ENCODE data around the gene YJU2.
"Not testable (repeated sequence)": the region's sequence is repeated elsewhere in the genome, so short reads cannot be mapped to it uniquely, and the experiment has no call there.

The YJU2 gene

DNA sequence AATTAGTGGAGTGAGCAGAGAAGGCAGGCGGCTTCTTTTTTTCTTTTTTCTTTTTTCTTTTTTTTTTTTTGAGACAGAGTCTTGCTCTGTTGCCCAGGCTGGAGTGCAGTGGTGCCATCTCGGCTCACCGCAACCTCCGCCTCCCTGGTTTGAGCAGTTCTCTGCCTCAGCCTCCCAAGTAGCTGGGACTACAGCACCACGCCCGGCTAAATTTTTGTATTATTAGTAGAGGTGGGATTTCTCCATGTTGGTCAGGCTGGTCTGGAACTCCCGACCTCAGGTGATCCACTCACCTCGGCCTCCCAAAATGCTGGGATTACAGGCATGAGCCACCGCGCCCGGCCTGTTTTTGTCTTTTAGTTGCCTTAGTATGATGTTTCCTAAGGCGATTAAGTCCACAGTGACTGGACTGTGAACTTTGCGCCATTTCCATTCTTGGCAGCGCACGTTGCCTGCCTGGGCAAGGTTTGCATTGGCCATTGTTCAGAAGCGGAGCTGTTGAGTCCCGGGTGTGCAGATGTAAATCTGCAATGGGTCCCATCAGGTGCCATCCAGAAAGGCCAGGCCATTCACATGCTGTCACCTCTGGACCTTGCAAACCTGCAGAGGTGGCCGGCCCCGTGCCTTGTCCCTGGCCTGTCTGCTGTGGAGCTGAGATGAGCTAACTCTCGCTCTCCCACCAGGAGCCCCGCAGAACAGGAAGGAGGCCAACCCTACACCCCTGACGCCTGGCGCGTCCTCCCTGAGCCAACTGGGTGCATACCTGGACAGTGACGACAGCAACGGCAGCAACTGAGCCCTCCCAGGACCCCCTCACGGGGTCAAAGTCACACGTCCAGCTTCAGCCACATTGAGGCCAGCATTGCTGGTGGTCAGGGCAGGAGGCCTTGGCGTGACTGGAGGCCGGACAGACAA lies 21.3 kb downstream of the YJU2 start:
- no peak for DNase-seq (ENCODE audit: low read depth in 2 of 2)

DNA sequence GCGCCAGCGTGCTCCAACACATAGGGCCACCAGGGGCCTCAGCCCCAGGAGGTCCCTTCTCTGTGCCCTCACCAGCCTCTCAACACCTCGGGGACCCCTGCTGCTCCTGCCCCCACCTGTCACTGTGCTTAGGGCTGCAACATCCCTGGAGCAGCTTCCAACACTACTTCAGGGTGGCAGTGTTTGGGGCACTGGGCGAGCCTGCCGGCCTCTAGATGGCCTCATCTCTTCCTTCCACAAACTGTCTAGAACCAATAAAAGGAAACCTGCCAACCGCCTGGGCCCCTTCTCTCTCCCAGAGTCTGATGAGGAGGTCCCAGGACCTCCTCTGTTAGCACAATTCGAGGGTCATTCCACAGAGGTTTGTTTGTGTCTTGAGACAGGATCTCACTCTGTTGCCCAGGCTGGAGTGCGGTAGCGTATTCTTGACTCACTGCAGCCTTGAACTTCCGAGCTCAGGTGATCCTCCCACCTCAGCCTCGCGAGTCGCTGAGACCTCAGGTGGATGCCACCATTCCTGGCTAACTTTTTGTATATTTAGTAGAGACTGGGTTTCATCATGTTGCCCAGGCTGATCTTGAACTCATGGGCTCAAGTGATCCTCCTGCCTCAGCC lies 22.0 kb downstream of the YJU2 start:
- DNase-seq (ENCODE audit: low read depth in 2 of 2) = no peak

DNA sequence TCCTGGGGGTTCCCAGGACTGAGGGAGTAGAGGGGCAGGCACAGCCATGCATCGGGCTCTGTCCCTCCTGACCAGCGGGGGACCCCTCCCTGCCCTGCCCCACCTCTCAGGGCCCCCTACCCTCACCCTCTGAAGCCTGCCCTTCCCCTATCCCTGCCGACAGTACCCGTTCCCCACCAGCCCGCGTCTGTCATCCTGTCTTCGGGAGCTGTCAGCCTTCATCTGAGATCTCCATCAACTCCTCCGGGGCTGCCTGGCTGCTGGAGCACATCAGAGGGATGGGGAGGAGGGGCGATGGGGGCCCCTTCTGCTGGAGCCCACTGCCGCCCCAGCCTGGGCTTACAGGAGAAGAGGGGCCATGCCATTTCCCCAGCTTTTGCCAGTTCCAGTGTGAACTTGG lies 26.0 kb downstream of the YJU2 start:
- no peak for DNase-seq (ENCODE audit: low read depth in 2 of 2)

DNA sequence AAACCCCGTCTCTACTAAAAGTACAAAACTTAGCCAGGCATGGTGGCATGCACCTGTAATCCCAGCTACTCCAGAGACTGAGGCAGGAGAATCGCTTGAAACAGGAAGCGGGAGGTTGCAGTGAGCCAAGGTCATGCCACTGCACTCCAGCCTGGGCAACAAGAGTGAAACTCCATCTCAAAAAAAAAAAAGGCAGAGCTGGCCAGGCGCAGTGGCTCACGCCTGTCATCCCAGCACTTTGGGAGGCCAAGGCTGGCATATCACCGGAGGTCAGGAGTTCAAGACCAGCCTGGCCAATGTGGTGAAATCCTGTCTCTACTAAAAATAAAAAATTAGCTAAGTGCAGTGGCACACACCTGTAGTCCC lies 27.4 kb downstream of the YJU2 start:
- DNase-seq (ENCODE audit: low read depth in 2 of 2) = not testable (repeated sequence)

DNA sequence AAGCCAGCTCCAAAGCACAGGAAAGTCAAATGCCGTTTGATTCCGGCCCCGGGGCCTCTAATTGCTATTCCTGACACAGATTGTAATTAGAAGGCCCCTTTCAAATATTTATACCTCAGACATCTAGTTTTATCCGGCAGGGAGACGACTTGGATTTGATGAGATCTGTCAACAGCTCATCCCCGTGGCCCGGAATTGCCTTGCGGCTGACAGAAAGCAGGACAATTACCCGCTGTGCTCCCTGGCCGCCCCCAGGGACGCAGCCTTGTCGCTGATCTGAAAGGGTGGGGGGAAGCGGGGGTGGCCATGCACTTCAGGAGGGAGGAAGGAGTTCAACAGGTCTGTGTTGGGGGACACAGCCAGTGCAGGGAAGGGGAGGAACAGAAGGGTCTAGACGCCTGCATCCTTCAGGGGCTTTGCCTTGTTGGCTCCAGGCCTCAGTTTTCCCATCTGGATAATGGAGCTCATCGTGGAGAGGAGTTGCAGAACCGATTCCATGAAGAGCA lies 30.4 kb downstream of the YJU2 start:
- DNase-seq (ENCODE audit: low read depth in 2 of 2) = no peak

DNA sequence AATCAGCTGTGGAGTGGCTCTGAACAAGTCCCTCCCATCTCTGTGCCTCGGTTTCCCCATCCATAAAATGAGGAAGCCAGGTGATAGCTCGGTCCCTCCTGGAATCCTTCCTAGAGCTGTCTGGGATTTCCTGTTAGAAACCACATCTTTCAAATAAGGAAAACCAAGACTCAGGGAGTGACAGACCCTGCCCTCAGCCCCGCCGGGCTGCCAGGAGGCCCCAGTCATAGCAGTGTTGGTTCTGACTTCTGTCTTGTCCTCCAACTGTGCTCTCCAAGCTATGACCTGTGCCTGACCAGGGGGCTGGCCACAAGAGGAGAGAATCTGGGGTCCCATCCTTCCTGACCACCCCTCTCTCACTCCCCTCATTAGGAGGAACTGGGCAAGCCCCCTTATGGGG lies 31.1 kb downstream of the YJU2 start:
- no peak for DNase-seq (ENCODE audit: low read depth in 2 of 2)

DNA sequence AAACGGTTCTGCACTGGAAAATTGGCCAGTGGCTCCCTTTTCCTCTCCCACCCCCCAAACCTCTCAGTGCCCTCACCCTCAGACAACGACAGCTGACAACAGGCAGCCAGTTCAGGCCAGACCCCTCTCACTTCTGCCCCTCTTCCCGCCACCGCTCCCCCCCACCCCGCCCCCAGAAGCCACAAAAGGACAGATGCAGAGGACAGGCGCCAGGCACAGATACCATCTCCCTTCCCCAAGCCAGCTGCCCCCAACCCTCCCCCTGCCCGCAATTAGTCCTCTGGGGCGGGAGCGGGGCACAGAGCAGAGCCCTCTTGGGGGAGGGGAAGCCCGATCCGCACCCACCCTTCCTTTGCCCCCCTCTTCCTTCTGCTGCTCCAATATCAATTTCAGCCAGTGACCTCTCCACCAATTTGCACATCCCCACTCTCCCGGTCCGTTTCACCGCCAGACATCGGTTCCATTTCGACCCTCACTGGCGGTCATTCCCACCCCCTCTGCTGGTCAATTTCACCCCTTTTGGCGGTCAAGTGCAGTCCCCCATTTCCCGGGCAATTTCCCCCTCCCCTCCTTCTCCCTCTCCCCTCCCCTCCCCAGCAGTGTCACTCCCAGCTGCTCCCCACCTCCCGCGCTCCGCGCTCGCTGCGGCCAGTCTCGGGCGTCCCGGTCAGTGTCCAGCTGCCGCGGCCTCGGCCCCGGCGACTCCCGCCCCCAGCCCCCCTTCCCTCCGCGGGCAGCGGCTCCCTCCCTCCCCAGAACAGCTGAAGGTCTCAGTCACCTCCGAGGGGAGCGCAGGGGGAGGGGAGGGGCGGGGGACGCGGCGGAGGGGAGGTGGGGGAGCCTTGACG lies 31.8 kb downstream of the YJU2 start, which contains the start of gene SHD:
TSS of gene SHD (plus strand) at position 848 of the 848 bp plus-strand sequence. CDS start 798 bp downstream, outside the sequence.
- DNase-seq (ENCODE audit: low read depth in 2 of 2) = no peak

DNA sequence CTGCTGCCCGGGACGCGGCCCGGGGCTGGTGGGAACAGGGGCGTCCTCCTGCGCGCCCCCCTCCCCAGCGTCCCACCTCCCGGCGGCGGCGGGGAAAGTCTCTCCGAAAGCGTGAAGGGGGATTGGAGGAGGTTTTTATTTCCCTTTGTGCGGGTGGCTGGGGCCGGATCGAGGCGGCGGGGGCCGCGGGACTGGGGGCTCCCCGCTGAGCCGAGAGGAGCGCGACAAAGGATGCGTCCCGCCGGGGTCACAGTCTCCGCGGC lies 32.3 kb downstream of the YJU2 start:
- DNase-seq (ENCODE audit: low read depth in 2 of 2) = no peak

DNA sequence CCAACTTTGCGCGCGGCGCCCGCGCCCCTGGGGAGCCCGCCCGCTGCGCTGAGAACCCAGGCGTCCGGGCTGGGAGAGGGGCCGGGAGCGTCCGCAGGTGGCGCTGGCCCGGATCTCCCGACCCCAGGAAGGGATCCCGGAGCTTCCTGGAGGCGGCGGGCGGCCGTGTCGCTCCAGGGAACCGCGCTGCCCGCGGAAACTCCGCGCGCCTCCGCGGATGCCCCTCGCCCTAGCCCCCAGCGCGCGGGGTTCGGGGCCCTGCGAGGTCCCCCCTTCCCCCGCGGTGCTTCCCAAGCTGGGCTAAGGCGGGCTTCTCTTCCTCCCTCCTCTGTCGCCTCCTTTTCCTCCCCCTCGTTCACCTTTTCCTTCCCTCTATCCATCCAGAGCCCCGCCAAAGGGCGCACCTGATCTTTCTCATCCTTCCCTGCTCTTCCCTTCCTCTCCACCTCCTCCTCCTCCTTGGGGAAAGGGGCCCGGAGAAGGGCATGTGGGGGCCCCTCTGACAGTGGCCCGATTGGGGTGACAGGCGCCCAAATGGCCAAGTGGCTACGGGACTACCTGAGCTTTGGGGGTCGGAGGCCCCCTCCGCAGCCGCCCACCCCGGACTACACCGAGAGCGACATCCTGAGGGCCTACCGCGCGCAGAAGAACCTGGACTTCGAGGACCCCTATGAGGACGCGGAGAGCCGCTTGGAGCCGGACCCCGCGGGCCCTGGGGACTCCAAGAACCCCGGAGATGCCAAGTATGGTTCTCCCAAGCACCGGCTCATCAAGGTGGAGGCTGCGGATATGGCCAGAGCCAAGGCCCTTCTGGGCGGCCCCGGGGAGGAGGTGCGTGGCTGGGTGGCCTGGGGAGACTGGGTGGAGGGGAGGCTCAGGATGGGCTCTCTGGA lies 32.9 kb downstream of the YJU2 start:
- no peak for DNase-seq (ENCODE audit: low read depth in 2 of 2)

DNA sequence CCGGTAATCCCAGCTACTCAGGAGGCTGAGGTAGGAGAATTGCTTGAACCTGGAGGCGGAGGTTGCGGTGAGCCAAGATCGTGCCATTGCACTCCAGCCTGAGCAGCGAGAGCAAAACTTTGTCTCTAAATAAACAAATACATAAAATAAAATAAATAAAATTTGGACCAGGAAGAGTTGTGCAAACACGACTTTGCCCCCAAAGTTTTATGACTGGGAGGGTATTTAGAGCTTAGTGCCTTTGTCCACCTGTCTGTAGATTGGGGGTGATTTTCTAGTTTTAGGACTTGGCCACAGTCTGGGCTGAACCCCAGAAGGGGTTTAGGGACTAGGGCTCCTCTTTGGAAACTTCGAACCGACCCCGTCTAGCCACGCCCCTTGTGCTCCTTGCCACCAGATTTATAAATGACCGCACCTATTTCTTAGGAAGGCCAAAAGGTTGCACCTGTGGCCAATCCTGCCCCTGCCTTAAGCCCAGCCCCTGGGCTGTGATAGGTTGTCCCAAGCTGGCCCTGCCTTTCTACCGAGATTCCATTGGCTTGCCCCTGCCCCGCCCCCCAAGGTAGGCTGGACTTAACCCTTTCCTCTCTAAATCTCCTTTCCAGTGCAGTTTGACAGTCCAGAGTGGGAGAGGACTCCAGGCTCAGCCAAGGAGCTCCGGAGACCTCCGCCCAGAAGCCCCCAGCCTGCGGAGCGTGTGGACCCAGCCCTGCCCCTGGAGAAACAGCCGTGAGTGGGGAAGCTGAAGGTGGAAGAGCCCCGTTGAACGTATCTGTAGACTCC lies 37.5 kb downstream of the YJU2 start:
- no peak for DNase-seq (ENCODE audit: low read depth in 2 of 2)

DNA sequence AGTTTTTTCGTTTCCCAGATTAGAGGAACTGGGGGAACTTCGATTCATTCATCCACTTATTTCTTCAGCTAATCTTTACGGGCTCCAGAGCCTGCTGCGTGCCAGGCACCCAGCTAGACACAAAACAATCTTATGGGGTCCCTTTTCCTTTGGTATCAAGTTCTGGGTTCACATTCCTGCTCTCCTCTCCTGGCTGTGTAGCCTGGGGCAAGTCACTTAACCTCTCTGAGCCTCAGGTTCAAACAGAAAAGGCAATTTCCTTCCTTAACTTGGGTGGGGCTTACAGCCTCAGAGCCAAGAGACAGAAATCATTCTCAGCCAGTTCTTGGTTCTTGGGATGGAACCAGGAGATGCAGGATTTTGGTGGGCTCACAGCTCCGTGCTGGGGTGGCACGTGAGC lies 38.1 kb downstream of the YJU2 start:
- no peak for DNase-seq (ENCODE audit: low read depth in 2 of 2)

DNA sequence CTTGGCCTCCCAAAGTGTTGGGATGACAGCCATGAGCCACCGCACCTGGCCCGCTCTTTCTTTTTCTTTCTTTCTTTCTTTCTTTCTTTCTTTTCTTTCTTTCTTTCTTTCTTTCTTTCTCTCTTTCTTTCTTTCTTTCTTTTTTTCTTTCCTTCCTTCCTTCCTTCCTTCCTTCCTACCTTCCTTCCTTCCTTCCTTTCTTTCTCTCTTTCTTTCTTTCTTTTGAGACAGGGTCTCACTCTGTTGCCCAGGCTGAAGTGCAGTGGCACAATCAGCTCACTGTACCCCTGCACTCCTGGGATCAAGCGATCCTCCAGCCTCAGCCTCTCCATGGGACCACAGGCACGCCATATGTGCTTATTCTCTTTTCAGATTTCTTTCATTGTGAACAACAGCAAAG lies 39.3 kb downstream of the YJU2 start:
- DNase-seq (ENCODE audit: low read depth in 2 of 2) = not testable (repeated sequence)

DNA sequence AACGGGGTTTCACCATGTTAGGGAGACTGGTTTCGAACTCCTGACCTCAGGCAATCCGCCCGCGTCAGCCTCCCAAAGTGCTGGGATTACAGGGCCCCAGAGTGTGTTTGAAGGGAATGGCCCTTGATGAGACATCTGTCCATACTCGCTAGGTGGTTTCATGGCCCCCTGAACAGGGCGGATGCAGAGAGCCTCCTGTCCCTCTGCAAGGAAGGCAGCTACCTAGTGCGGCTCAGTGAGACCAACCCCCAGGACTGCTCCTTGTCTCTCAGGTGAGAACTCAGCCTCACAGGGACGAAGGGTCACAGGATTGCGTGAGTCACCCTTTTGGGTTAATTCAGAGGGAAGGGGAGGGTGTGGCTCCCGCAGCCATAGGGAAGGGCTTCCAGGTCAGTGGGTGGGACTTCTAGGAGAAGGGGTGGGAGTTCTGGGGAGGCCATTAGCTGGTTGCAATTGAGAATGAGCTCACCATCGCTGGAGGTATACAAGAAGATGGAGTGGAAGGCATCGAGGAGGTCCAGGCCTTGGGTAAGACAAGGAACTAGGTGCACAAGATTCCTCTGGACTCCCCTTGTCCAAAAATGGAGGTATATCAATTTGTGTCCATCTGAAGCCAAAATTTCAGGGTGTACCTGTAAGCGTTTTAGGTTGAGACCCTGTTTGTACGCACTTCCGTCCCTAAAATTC lies 41.4 kb downstream of the YJU2 start:
- no peak for DNase-seq (ENCODE audit: low read depth in 2 of 2)

DNA sequence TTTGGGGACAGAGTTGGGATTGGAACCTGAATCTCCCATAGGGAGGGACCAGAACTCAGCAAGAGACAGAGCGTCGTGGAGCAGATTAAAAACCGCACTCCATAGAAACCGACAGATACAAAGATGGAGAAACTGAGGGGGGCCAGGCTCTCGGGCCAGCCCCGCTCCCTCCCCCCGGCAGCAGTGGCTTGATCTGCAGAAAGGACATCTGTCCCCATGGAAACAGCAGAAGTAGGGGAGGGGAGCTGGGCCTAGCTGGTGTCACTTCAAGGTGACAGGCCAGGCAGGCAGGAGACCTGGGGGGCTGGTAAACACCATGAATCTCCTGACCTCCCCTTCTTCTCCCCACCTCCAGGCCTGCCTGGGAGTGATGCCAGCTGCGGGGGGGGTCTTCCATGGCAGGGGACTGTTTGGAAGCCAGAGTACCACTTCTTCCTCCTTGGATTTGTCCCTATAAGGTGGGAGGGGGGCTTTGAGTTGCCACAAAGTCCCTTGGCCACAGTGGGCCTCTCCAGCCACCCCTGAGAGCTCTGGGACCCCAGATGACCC lies 44.4 kb downstream of the YJU2 start:
- DNase-seq (ENCODE audit: low read depth in 2 of 2) = no peak

DNA sequence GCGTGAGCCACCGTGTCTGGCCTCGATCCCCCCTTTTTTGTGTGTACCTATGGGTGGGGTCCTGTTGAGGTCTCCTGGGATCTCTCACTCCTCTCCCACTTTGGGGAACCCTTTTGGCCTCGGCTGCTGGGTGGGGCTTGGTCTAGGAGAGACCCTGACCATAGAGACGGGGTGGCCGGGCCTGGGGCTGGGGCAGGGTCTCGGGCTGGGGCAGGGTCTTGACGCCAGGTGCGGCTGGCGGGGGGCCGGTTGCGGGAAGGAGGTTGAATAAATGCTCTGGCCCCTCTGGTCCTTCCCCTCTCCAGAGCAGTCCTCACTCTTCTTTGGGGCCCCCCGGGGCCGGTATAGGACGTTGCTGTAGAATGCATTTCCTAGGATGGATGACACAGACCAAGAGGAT lies 45.6 kb downstream of the YJU2 start:
- DNase-seq (ENCODE audit: low read depth in 2 of 2) = no peak

DNA sequence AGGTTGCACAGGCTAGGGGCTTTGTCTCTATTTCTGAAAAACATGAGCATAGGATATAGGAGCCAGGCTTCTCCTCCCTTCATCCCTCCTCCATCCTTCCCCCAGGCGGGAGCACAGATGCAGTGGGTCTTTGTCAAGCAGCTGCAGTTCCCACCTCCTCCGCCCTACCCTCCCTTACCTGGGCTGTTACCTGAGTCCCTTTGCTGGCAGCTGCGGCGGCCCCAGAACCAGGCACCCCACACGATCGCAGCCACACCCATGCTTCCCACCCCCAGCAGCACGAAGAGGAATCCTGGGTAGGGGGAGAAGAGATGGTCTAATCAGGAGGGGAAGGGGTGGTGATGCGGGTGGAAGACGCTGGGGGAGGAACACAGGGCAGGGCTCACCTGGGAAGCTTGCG lies 47.5 kb downstream of the YJU2 start:
- no peak for DNase-seq (ENCODE audit: low read depth in 2 of 2)

DNA sequence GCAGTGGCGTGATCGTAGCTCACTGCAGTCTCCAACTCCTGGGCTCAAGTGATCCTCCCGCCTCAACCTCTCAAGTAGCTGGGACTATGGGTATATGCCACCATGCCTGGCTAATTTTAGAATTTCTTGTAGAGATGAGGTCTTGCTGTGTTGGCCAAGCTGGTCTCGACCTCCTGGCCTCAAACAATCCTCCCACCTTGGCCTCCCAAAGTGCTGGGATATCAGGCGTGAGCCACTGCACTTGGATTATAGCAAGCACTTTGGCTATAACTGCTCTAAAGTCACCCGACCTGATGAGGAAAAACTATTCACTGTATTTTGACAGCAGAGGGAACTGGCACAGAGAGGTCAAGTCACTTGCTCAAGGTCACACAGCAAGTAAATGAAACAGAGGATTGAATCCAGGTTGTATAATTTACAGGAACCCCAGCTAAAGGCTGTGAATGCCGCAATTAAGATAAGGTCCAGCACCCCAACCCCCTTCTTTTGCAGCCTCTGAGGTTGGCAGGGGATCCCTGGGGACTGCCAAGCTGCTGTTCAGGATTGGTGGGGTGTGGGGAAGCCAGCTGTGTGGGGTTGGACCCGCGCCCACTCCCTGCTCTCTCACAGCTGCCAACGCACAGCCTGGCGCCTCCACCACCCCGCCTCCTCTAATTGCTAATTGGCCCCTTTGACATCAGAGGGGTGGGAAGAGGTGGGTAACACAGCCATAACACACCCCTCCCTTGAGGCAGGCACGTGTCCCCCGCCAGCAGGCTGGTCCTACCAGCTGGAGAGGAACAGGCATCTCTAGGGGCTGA lies 49.3 kb downstream of the YJU2 start:
- no peak for DNase-seq (ENCODE audit: low read depth in 2 of 2)

DNA sequence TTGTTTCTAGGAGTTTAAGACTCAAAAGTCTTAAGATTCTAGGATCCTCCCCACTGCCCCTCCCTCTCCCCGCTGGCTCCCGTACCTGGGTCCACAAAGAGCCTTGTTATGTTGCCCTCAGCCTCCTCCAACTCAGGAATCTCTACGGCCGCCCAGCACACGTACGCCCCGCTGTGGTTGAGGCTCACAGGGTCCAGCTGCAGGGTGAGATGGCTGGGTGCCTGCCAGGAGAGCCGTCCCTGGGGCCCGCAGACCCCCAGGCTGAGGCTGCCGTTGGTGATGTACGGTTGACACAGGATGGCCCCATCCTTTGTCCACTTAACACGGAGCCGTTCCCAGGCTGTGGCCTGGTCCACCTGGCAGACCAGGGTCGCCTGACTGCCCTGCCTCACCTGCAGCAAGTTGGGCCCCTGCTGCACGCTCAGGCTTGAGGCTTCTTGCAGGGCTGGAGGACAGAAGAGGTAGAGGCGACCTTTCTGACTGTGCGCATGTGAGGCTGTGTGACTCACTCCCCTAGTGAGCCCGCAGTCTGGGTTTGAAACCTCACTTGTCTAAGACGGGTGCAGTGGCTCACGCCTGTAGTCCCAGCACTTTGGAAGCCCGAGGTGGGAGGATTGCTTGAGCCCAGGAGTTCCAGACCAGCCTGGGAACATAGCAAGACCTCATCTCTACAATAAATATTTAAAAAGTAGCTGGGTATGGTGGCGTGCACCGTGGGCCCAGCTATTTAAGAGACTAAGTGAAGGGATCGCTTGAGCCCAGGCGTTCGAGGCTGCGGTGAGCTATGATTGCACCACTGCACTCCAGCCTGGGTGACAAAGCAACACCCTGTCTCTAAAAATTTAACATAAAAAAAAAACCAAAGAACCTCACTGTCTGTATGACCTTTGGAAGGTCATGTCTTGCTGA lies 51.3 kb downstream of the YJU2 start:
- no peak for DNase-seq (ENCODE audit: low read depth in 2 of 2)
